ENCODE measurements around the gene MPZL1.

Gene MPZL1

GRCh38 chr1:167832693-167833092, 110.9 kb downstream of the MPZL1 start:
- Histone ChIP-seq H3K36me3 (no peaks in the 10 kb centered on the region), H3K4me1 (no peaks in the 10 kb centered on the region), H3K4me3 (ENCODE audit: low read depth, low read length) (no peak overlapping the region), H3K27me3 (no peaks in the 10 kb centered on the region), H3K9me3 (no peaks in the 10 kb centered on the region)
- no peak for DNase-seq
- TF ChIP-seq, protein P1, sequence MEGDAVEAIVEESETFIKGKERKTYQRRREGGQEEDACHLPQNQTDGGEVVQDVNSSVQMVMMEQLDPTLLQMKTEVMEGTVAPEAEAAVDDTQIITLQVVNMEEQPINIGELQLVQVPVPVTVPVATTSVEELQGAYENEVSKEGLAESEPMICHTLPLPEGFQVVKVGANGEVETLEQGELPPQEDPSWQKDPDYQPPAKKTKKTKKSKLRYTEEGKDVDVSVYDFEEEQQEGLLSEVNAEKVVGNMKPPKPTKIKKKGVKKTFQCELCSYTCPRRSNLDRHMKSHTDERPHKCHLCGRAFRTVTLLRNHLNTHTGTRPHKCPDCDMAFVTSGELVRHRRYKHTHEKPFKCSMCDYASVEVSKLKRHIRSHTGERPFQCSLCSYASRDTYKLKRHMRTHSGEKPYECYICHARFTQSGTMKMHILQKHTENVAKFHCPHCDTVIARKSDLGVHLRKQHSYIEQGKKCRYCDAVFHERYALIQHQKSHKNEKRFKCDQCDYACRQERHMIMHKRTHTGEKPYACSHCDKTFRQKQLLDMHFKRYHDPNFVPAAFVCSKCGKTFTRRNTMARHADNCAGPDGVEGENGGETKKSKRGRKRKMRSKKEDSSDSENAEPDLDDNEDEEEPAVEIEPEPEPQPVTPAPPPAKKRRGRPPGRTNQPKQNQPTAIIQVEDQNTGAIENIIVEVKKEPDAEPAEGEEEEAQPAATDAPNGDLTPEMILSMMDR (IDR thresholded peaks at IDR 0.05; ENCODE audit: low read depth, low read length) = no peak

GRCh38 chr1:167833904-167834303, 112.1 kb downstream of the MPZL1 start:
- no peak overlapping the region for H3K4me3 ChIP-seq (ENCODE audit: low read depth, low read length)
- no peaks in the 10 kb centered on the region for H3K9me3 ChIP-seq
- H3K27me3 ChIP-seq = no peaks in the 10 kb centered on the region
- TF ChIP-seq, protein P1 (IDR thresholded peaks at IDR 0.05; ENCODE audit: low read depth, low read length) = no peak
- H3K36me3 ChIP-seq = no peaks in the 10 kb centered on the region
- DNase-seq = no peak
- H3K4me1 ChIP-seq = no peaks in the 10 kb centered on the region

DNA sequence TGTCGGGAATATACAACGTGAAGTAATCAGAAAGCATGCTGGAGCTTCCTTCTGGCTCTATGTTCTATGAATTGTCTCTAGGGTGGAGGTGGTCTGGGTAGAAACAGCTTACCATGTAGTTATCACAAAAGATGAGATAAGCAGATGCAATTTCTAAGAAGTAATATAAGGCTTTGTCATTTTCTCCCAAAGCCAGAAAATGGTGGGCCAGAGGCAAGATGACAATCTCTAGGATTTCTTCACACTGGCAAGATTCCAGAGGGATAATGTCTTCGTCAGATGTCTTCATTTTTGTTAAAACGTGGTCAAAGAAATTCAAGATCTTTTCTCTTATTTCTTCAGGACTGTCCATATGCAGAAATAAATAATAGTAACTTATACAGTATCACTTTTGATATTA, 114.4 kb downstream of the MPZL1 start:
- TF ChIP-seq, protein P1 (IDR thresholded peaks at IDR 0.05; ENCODE audit: low read depth, low read length) = no peak
- H3K27me3 ChIP-seq = no peaks in the 10 kb centered on the region
- no peaks in the 10 kb centered on the region for H3K9me3 ChIP-seq
- no peak overlapping the region for H3K4me3 ChIP-seq (ENCODE audit: low read depth, low read length)
- H3K4me1 ChIP-seq = no peaks in the 10 kb centered on the region
- no peak for DNase-seq
- no peaks in the 10 kb centered on the region for H3K36me3 ChIP-seq

GRCh38 chr1:167837326-167837725, 115.5 kb downstream of the MPZL1 start:
- H3K4me1 ChIP-seq = no peaks in the 10 kb centered on the region
- TF ChIP-seq, protein P1 (IDR thresholded peaks at IDR 0.05; ENCODE audit: low read depth, low read length) = no peak
- no peaks in the 10 kb centered on the region for H3K9me3 ChIP-seq
- DNase-seq = no peak
- no peak overlapping the region for H3K4me3 ChIP-seq (ENCODE audit: low read depth, low read length)
- H3K36me3 ChIP-seq = no peaks in the 10 kb centered on the region
- H3K27me3 ChIP-seq = no peaks in the 10 kb centered on the region

DNA sequence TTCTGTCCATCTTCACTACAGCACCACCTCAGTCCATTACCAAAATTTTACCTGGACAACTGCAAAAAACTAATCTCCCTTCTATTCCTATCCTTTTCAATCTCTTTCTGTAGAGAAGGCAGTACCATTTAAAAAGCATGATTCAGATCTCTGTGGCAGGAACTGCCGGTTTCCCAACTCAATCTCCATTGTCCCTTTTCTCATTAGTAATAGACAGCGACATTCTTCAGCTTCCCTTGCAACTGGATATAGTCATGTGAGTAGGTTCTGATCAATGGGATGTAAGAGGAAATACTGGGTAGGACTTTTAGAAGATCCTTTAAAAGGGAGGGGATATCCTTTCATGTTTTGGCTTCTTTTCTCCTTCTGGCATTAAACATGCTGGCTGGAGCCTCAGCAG, 117.2 kb downstream of the MPZL1 start:
- no peak for DNase-seq
- Histone ChIP-seq H3K4me1 (no peaks in the 10 kb centered on the region), H3K4me3 (ENCODE audit: low read depth, low read length) (no peak overlapping the region), H3K9me3 (no peaks in the 10 kb centered on the region), H3K36me3 (no peaks in the 10 kb centered on the region), H3K27me3 (no peaks in the 10 kb centered on the region)
- TF ChIP-seq, protein P1 (IDR thresholded peaks at IDR 0.05; ENCODE audit: low read depth, low read length) = no peak
